Activated CD8-positive, alpha-beta memory T cell treated with anti-CD3 and anti-CD28 coated beads, Interleukin-2, amount 50 U/mL, for 4 hours (primary cell): Measurements from ENCODE around the gene DHRS2.
"Not testable (repeated sequence)": the region's sequence is repeated elsewhere in the genome, so short reads cannot be mapped to it uniquely, and the experiment has no call there.

Source experiments
- DNase-seq: peaks from one replicate; pipeline ENCODE4 v3.0.0-alpha.2; 2020

Gene DHRS2

GRCh38 chr14:23634698-23635412 is 1.3 kb upstream of the DHRS2 start:
- DNase-seq: not testable (repeated sequence)

- not testable (repeated sequence) for DNase-seq
These were observed 1.1 kb downstream of the DHRS2 start for GRCh38 chr14:23637312-23637654.

- DNase-seq: not testable (repeated sequence)
These were observed 1.7 kb downstream of the DHRS2 start for GRCh38 chr14:23637655-23638413.

- DNase-seq: no peak
These were observed 2.4 kb downstream of the DHRS2 start for GRCh38 chr14:23638414-23639047.

- no peak for DNase-seq
These were observed 3.1 kb downstream of the DHRS2 start for GRCh38 chr14:23639048-23639890.

GRCh38 chr14:23639891-23640523 is 3.8 kb downstream of the DHRS2 start:
- DNase-seq: no peak

GRCh38 chr14:23640524-23641141 is 4.5 kb downstream of the DHRS2 start:
- DNase-seq: no peak

- DNase-seq: no peak
These were observed 5.2 kb downstream of the DHRS2 start for GRCh38 chr14:23641180-23641914.

GRCh38 chr14:23641915-23642588 is 5.9 kb downstream of the DHRS2 start:
- DNase-seq: no peak

GRCh38 chr14:23643533-23644194 is 7.5 kb downstream of the DHRS2 start:
- no peak for DNase-seq

- DNase-seq: no peak
These were observed 8.2 kb downstream of the DHRS2 start for GRCh38 chr14:23644195-23644918.

GRCh38 chr14:23644919-23645336 is 8.8 kb downstream of the DHRS2 start:
- no peak for DNase-seq

- no peak for DNase-seq
These were observed 9.3 kb downstream of the DHRS2 start for GRCh38 chr14:23645504-23645811.

- no peak for DNase-seq
These were observed 9.9 kb downstream of the DHRS2 start for GRCh38 chr14:23645812-23646647.

- DNase-seq: no peak
These were observed 10.7 kb downstream of the DHRS2 start for GRCh38 chr14:23646648-23647549.

- DNase-seq: no peak
These were observed 11.5 kb downstream of the DHRS2 start for GRCh38 chr14:23647619-23648018.

GRCh38 chr14:23648764-23649460 is 12.7 kb downstream of the DHRS2 start:
- DNase-seq: no peak
